Right lung (tissue), 5 donors: ENCODE measurements around the gene OR5H6. TPM values are rescaled to one million over a fixed set of nuclear protein-coding genes. Genes with fewer than 3 reads are reported as not detected.

Experiments used
- polyA plus RNA-seq, 5 donors: library from polyadenylated mRNA; unstranded; fragments of 120-200 nt; gene quantifications; one replicate each; pipeline versions ENCODE4 v1.2.1 to v1.2.3, GENCODE V29; 2013; ENCODE audit warnings: inconsistent platforms in 1 of 5, low replicate concordance in 1 of 5; ENCODE audit not compliant: insufficient read length in 5 of 5, insufficient read depth in 1 of 5

The OR5H6 gene
- polyA plus RNA-seq, 5 donors = not detected

Other genes with a start within 250 kb of the OR5H6 start
- gene GABRR3, start 228.9 kb upstream of the OR5H6 start, polyA plus RNA-seq = under 1 TPM in 1 of 5 donors, not detected in 4; 0.04 TPM
- gene OR5AC2, start 177.1 kb upstream of the OR5H6 start, polyA plus RNA-seq = not detected
- gene OR5H1, start 133.5 kb upstream of the OR5H6 start, polyA plus RNA-seq = under 1 TPM in 1 of 5 donors, not detected in 4; 0.03 TPM
- under 1 TPM in 1 of 5 donors, not detected in 4; 0.03 TPM for gene OR5H14, start 116.8 kb upstream of the OR5H6 start, polyA plus RNA-seq
- gene OR5H15, start 97.5 kb upstream of the OR5H6 start, polyA plus RNA-seq = not detected
- gene OR5H2, start 18.3 kb downstream of the OR5H6 start, polyA plus RNA-seq = not detected
- not detected for gene OR5K4, start 89.6 kb downstream of the OR5H6 start, polyA plus RNA-seq
- gene OR5K3, start 126.4 kb downstream of the OR5H6 start, polyA plus RNA-seq = not detected
- gene OR5K1, start 199.0 kb downstream of the OR5H6 start, polyA plus RNA-seq = not detected
- 1 to 10 TPM in 1 of 5 donors, under 1 TPM in 3, not detected in 1; 0.18 to 1.0 (median 0.68) TPM for gene OR5K2, start 233.4 kb downstream of the OR5H6 start, polyA plus RNA-seq